Trophoblast cell (in vitro differentiated cells and primary cell): Measurements from ENCODE around the gene AK5.
A peak's percentile ranks its signal among the peaks of the same experiment; 100 is the strongest.

Source experiments
- DNase-seq, 2 donors: peaks; one replicate each; pipeline ENCODE4 v3.0.0-alpha.2; 2016
- H2AFZ ChIP-seq: 2 replicates; pipeline ENCODE4 v1.6.1; 2013; ENCODE audit warnings: low read length, moderate library complexity, mild to moderate bottlenecking; ENCODE audit not compliant: insufficient read depth, poor library complexity
- H2AK5ac ChIP-seq: 2 replicates; pipeline ENCODE4 v1.6.1; 2013; ENCODE audit warnings: mild to moderate bottlenecking, low read length
- H2BK120ac ChIP-seq: 2 replicates; pipeline ENCODE4 v1.6.1; 2013; ENCODE audit warnings: low read length, mild to moderate bottlenecking, moderate library complexity; ENCODE audit not compliant: insufficient read depth, poor library complexity
- H2BK12ac ChIP-seq: 2 replicates; pipeline ENCODE4 v1.6.1; 2013; ENCODE audit warnings: mild to moderate bottlenecking, low read length, moderate library complexity
- H2BK5ac ChIP-seq: 2 replicates; pipeline ENCODE4 v1.6.1; 2013; ENCODE audit warnings: low read length, low read depth, moderate library complexity, mild to moderate bottlenecking; ENCODE audit not compliant: poor library complexity
- H3K14ac ChIP-seq: 2 replicates; pipeline ENCODE4 v1.6.1; 2013; ENCODE audit warnings: mild to moderate bottlenecking, low read length
- H3K18ac ChIP-seq: 2 replicates; pipeline ENCODE4 v1.6.1; 2013; ENCODE audit warnings: mild to moderate bottlenecking, low read length
- H3K23ac ChIP-seq: 2 replicates; pipeline ENCODE4 v1.6.1; 2013; ENCODE audit warnings: low read length
- H3K27ac ChIP-seq: 2 replicates; pipeline ENCODE4 v1.5.1; 2013; ENCODE audit warnings: low read depth, mild to moderate bottlenecking, inconsistent platforms, low read length, moderate library complexity
- H3K27me3 ChIP-seq: 2 replicates; pipeline ENCODE4 v1.6.1; 2013; ENCODE audit warnings: inconsistent platforms, mild to moderate bottlenecking, low read length, moderate library complexity; ENCODE audit not compliant: insufficient read depth
- H3K36me3 ChIP-seq, 2 experiments: 1 replicate in 1 of 2; 2 replicates in 1 of 2; pipeline ENCODE4 v1.6.1; 2013; ENCODE audit warnings: low read length in 2 of 2, mild to moderate bottlenecking in 2 of 2, moderate library complexity in 1 of 2; ENCODE audit not compliant: insufficient read depth in 2 of 2, control insufficient read depth in 1 of 2
- H3K4ac ChIP-seq: 2 replicates; pipeline ENCODE4 v1.6.1; 2013; ENCODE audit warnings: low read depth, mild to moderate bottlenecking, low read length, moderate library complexity
- H3K4me1 ChIP-seq, 2 experiments: 1 replicate in 1 of 2; 2 replicates in 1 of 2; pipeline ENCODE4 v1.6.1; 2013; ENCODE audit warnings: low read length in 2 of 2, mild to moderate bottlenecking in 2 of 2, moderate library complexity in 1 of 2; ENCODE audit not compliant: insufficient read depth in 2 of 2, control insufficient read depth in 1 of 2
- H3K4me2 ChIP-seq: 2 replicates; pipeline ENCODE4 v1.6.1; 2013; ENCODE audit warnings: inconsistent platforms, mild to moderate bottlenecking, low read length, moderate library complexity
- H3K4me3 ChIP-seq: 2 replicates; pipeline ENCODE4 v1.5.1; 2013; ENCODE audit warnings: mild to moderate bottlenecking, low read depth, low read length, inconsistent platforms
- H3K79me1 ChIP-seq: one replicate; pipeline ENCODE4 v1.6.1; 2013; ENCODE audit warnings: low read length
- H3K79me2 ChIP-seq: 2 replicates; pipeline ENCODE4 v1.6.1; 2013; ENCODE audit warnings: low read length, mild to moderate bottlenecking; ENCODE audit not compliant: control insufficient read depth, insufficient read depth, poor library complexity
- H3K9ac ChIP-seq: 2 replicates; pipeline ENCODE4 v1.6.1; 2013; ENCODE audit warnings: mild to moderate bottlenecking, low read length
- H3K9me3 ChIP-seq: 2 replicates; pipeline ENCODE4 v1.6.1; 2013; ENCODE audit warnings: low read depth, mild to moderate bottlenecking, control low read depth, inconsistent platforms, low read length; ENCODE audit not compliant: insufficient read depth
- H4K12ac ChIP-seq: 2 replicates; pipeline ENCODE4 v1.6.1; 2013; ENCODE audit warnings: low read depth, mild to moderate bottlenecking, low read length, moderate library complexity
- H4K8ac ChIP-seq: 2 replicates; pipeline ENCODE4 v1.6.1; 2013; ENCODE audit warnings: low read depth, mild to moderate bottlenecking, low read length, moderate library complexity
- H4K91ac ChIP-seq: one replicate; pipeline ENCODE4 v1.6.1; 2013; ENCODE audit warnings: low read depth, mild to moderate bottlenecking, low read length, moderate library complexity
- WGBS: extraction: QIAGEN DNeasy Blood & Tissue Kit; methylation state at CpG from one replicate; pipeline ENCODE4 v1.1.7; 2013; ENCODE audit warnings: missing lambda C conversion rate; ENCODE audit not compliant: insufficient read length, insufficient coverage; ENCODE audit errors: extremely low coverage; 5-methylcytosine and 5-hydroxymethylcytosine counted together

Gene AK5

GRCh38 chr1:77540501-77541161 lies 258.8 kb downstream of the AK5 start:
- Histone ChIP-seq H3K4ac (no peak overlapping the region), H3K79me2 (no peaks in the 10 kb centered on the region), H3K4me1 (no peaks in the 10 kb centered on the region), H2AFZ (no peak overlapping the region), H3K36me3 (no peaks in the 10 kb centered on the region), H2AK5ac (no peak overlapping the region), H3K27me3 (no peaks in the 10 kb centered on the region), H3K27ac (no peak overlapping the region), H3K4me2 (no peak overlapping the region), H2BK120ac (no peak overlapping the region), H4K12ac (no peak overlapping the region), H3K18ac (no peak overlapping the region), H3K4me3 (no peak overlapping the region), H3K14ac (no peak overlapping the region), H4K8ac (no peak overlapping the region), H4K91ac (no peak overlapping the region), H3K23ac (no peak overlapping the region), H2BK5ac (no peak overlapping the region), H2BK12ac (no peak overlapping the region), H3K79me1 (no peaks in the 10 kb centered on the region), H3K9ac (no peak overlapping the region), H3K9me3 (no peaks in the 10 kb centered on the region)
- no CpG with 5 or more reads among the region's 6 CpGs for WGBS
- peak; percentile 59 to 69 for DNase-seq

- H3K9me3 ChIP-seq, result no peaks in the 10 kb centered on the region
- no peak overlapping the region for H3K4me3 ChIP-seq
- no CpG with 5 or more reads among the region's 5 CpGs for WGBS
- H3K79me2 ChIP-seq, result no peaks in the 10 kb centered on the region
- no peak overlapping the region for H3K23ac ChIP-seq
- no peaks in the 10 kb centered on the region for H3K79me1 ChIP-seq
- H4K8ac ChIP-seq, result no peak overlapping the region
- no peak overlapping the region for H3K4ac ChIP-seq
- no peak overlapping the region for H2BK120ac ChIP-seq
- no peak overlapping the region for H3K18ac ChIP-seq
- H4K91ac ChIP-seq, result no peak overlapping the region
- H3K27me3 ChIP-seq, result no peaks in the 10 kb centered on the region
- no peaks in the 10 kb centered on the region for H3K36me3 ChIP-seq
- no peak overlapping the region for H3K14ac ChIP-seq
- no peak overlapping the region for H2AK5ac ChIP-seq
- no peak overlapping the region for H4K12ac ChIP-seq
- no peak overlapping the region for H2AFZ ChIP-seq
- no peak overlapping the region for H2BK12ac ChIP-seq
- no peak overlapping the region for H3K4me2 ChIP-seq
- no peaks in the 10 kb centered on the region for H3K4me1 ChIP-seq
- DNase-seq, result no peak
- H3K27ac ChIP-seq, result no peak overlapping the region
- no peak overlapping the region for H3K9ac ChIP-seq
- no peak overlapping the region for H2BK5ac ChIP-seq
Observed at GRCh38 chr1:77541162-77541545, 259.3 kb downstream of the AK5 start.

- no peaks in the 10 kb centered on the region for H3K27me3 ChIP-seq
- no peaks in the 10 kb centered on the region for H3K9me3 ChIP-seq
- no peaks in the 10 kb centered on the region for H3K79me2 ChIP-seq
- no peak overlapping the region for H2BK5ac ChIP-seq
- H3K27ac ChIP-seq, result no peak overlapping the region
- no peak overlapping the region for H2BK12ac ChIP-seq
- H2AK5ac ChIP-seq, result no peak overlapping the region
- H3K23ac ChIP-seq, result no peak overlapping the region
- H3K79me1 ChIP-seq, result no peaks in the 10 kb centered on the region
- H3K4me1 ChIP-seq, result no peaks in the 10 kb centered on the region
- WGBS, result no CpG with 5 or more reads among the region's 3 CpGs
- no peak overlapping the region for H3K4ac ChIP-seq
- H4K12ac ChIP-seq, result no peak overlapping the region
- no peak overlapping the region for H2AFZ ChIP-seq
- no peak overlapping the region for H3K14ac ChIP-seq
- no peak overlapping the region for H4K8ac ChIP-seq
- no peaks in the 10 kb centered on the region for H3K36me3 ChIP-seq
- H3K9ac ChIP-seq, result no peak overlapping the region
- no peak for DNase-seq
- no peak overlapping the region for H3K18ac ChIP-seq
- no peak overlapping the region for H3K4me3 ChIP-seq
- H2BK120ac ChIP-seq, result no peak overlapping the region
- no peak overlapping the region for H3K4me2 ChIP-seq
- H4K91ac ChIP-seq, result no peak overlapping the region
Observed at GRCh38 chr1:77542813-77543420, 261.1 kb downstream of the AK5 start.

GRCh38 chr1:77543822-77544448 lies 262.1 kb downstream of the AK5 start:
- Histone ChIP-seq H3K23ac (no peak overlapping the region), H3K36me3 (no peaks in the 10 kb centered on the region), H4K12ac (no peak overlapping the region), H2AK5ac (no peak overlapping the region), H3K18ac (no peak overlapping the region), H3K9ac (no peak overlapping the region), H3K79me2 (no peaks in the 10 kb centered on the region), H4K8ac (no peak overlapping the region), H3K79me1 (no peaks in the 10 kb centered on the region), H3K9me3 (no peaks in the 10 kb centered on the region), H3K4me3 (no peak overlapping the region), H2AFZ (no peak overlapping the region), H3K14ac (no peak overlapping the region), H3K27me3 (no peaks in the 10 kb centered on the region), H4K91ac (no peak overlapping the region), H2BK5ac (no peak overlapping the region), H3K27ac (no peak overlapping the region), H3K4me2 (no peak overlapping the region), H2BK12ac (no peak overlapping the region), H3K4ac (no peak overlapping the region), H2BK120ac (no peak overlapping the region), H3K4me1 (no peaks in the 10 kb centered on the region)
- peak; percentile 17 to 81 for DNase-seq
- no CpG with 5 or more reads among the region's 4 CpGs for WGBS
